SIG-M5 treated with dmso at 0.1 percent for 504 hours (cell line): Measurements from ENCODE around the gene CYB561D1.

Experiments
- DNase-seq: peaks from one replicate; lab custom pipeline; 2025; ENCODE audit not compliant: unreplicated experiment; lab: John Stamatoyannopoulos, UW

CYB561D1 gene

GRCh38 chr1:109527846-109528695, 34.2 kb downstream of the CYB561D1 start:
- DNase-seq: no peak

GRCh38 chr1:109528712-109529111, 34.8 kb downstream of the CYB561D1 start:
- DNase-seq: no peak

GRCh38 chr1:109529881-109530456, 36.1 kb downstream of the CYB561D1 start:
- no peak for DNase-seq

GRCh38 chr1:109530457-109531087, 36.7 kb downstream of the CYB561D1 start:
- no peak for DNase-seq

- DNase-seq: no peak
Observed at GRCh38 chr1:109531380-109531779, 37.5 kb downstream of the CYB561D1 start.

GRCh38 chr1:109531826-109532364, 38.0 kb downstream of the CYB561D1 start:
- DNase-seq: no peak

GRCh38 chr1:109532365-109533136, 38.7 kb downstream of the CYB561D1 start:
- peak; percentile 81 for DNase-seq

GRCh38 chr1:109534307-109534858, 40.5 kb downstream of the CYB561D1 start:
- DNase-seq: no peak

GRCh38 chr1:109535481-109535880, 41.6 kb downstream of the CYB561D1 start:
- DNase-seq: no peak

GRCh38 chr1:109535971-109536491, 42.1 kb downstream of the CYB561D1 start:
- DNase-seq: no peak

GRCh38 chr1:109537450-109538178, 43.7 kb downstream of the CYB561D1 start:
- DNase-seq: no peak

- no peak for DNase-seq
Observed at GRCh38 chr1:109538827-109539555, 45.1 kb downstream of the CYB561D1 start.

GRCh38 chr1:109539676-109540075, 45.8 kb downstream of the CYB561D1 start, which contains the start of gene GPR61:
Gene GPR61, plus strand, starts transcription at chr1:109539872. Its CDS starts 3,151 bp downstream, at chr1:109543023.
- no peak for DNase-seq

GRCh38 chr1:109541102-109541501, 47.2 kb downstream of the CYB561D1 start:
- DNase-seq: no peak

- DNase-seq: no peak
Observed at GRCh38 chr1:109542657-109543056, 48.8 kb downstream of the CYB561D1 start.

- no peak for DNase-seq
Observed at GRCh38 chr1:109543283-109543987, 49.5 kb downstream of the CYB561D1 start.

- no peak for DNase-seq
Observed at GRCh38 chr1:109543988-109544735, 50.3 kb downstream of the CYB561D1 start.
